H9 (cell line): ENCODE data around the gene CNPPD1. TPM values are rescaled to one million over a fixed set of nuclear protein-coding genes. Genes with fewer than 3 reads are reported as not detected.

Source experiments
- DNase-seq: peaks from one replicate; pipeline ENCODE4 v3.0.0-alpha.2; 2017
- H2AFZ ChIP-seq: one replicate; pipeline ENCODE4 v1.6.1; 2013; ENCODE audit warnings: mild to moderate bottlenecking, low read length, control low read depth, moderate library complexity
- H2AK5ac ChIP-seq: 2 replicates; pipeline ENCODE4 v1.6.1; 2013; ENCODE audit warnings: low read length, control low read depth, mixed read lengths; ENCODE audit not compliant: insufficient read length
- H2BK120ac ChIP-seq: one replicate; pipeline ENCODE4 v1.6.1; 2013; ENCODE audit warnings: low read depth, mild to moderate bottlenecking, low read length, control low read depth, inconsistent platforms; ENCODE audit not compliant: poor library complexity, severe bottlenecking
- H2BK12ac ChIP-seq: 2 replicates; pipeline ENCODE4 v1.6.1; 2013; ENCODE audit warnings: low read length, control low read depth, mixed read lengths, low read depth; ENCODE audit not compliant: insufficient read length
- H2BK15ac ChIP-seq: 2 replicates; pipeline ENCODE4 v1.6.1; 2013; ENCODE audit warnings: low read depth, low read length, control low read depth
- H2BK20ac ChIP-seq: one replicate; pipeline ENCODE4 v1.6.1; 2013; ENCODE audit warnings: low read depth, mild to moderate bottlenecking, low read length, control low read depth, inconsistent platforms; ENCODE audit not compliant: poor library complexity, severe bottlenecking
- H2BK5ac ChIP-seq: 2 replicates; pipeline ENCODE4 v1.6.1; 2013; ENCODE audit warnings: low read length, control low read depth, mixed read lengths; ENCODE audit not compliant: insufficient read length
- H3K14ac ChIP-seq: 2 replicates; pipeline ENCODE4 v1.6.1; 2013; ENCODE audit warnings: low read length, control low read depth; ENCODE audit not compliant: insufficient read depth
- H3K18ac ChIP-seq: 2 replicates; pipeline ENCODE4 v1.6.1; 2013; ENCODE audit warnings: low read depth, mild to moderate bottlenecking, mixed read lengths, low read length, control low read depth; ENCODE audit not compliant: insufficient read length
- H3K23ac ChIP-seq: 2 replicates; pipeline ENCODE4 v1.6.1; 2013; ENCODE audit warnings: low read length, control low read depth, mixed read lengths, low read depth; ENCODE audit not compliant: insufficient read length
- H3K23me2 ChIP-seq: 2 replicates; pipeline ENCODE4 v1.6.1; 2013; ENCODE audit warnings: low read depth, mild to moderate bottlenecking, mixed read lengths, low read length, control low read depth; ENCODE audit not compliant: insufficient read length, poor library complexity, severe bottlenecking
- H3K27ac ChIP-seq: 2 replicates; pipeline ENCODE4 v1.5.1; 2013; ENCODE audit warnings: low read length, control low read depth, mixed read lengths, low read depth; ENCODE audit not compliant: insufficient read length
- H3K27me3 ChIP-seq: 2 replicates; pipeline ENCODE4 v1.6.1; 2013; ENCODE audit warnings: low read length, control low read depth, inconsistent platforms; ENCODE audit not compliant: insufficient read depth
- H3K4ac ChIP-seq: 2 replicates; pipeline ENCODE4 v1.6.1; 2013; ENCODE audit warnings: low read depth, mild to moderate bottlenecking, control low read depth, inconsistent platforms, low read length, moderate library complexity
- H3K4me1 ChIP-seq: 2 replicates; pipeline ENCODE4 v1.6.1; 2013; ENCODE audit warnings: low read length, control low read depth, inconsistent platforms; ENCODE audit not compliant: insufficient read depth
- H3K4me2 ChIP-seq: 2 replicates; pipeline ENCODE4 v1.6.1; 2013; ENCODE audit warnings: low read length, control low read depth, mixed read lengths; ENCODE audit not compliant: insufficient read length, insufficient read depth
- H3K56ac ChIP-seq: 2 replicates; pipeline ENCODE4 v1.6.1; 2013; ENCODE audit warnings: low read depth, mild to moderate bottlenecking, mixed read lengths, low read length, control low read depth; ENCODE audit not compliant: insufficient read length
- H3K79me1 ChIP-seq: 2 replicates; pipeline ENCODE4 v1.6.1; 2013; ENCODE audit warnings: low read depth, mild to moderate bottlenecking, moderate library complexity, low read length, control low read depth, inconsistent platforms; ENCODE audit not compliant: insufficient read depth, poor library complexity, severe bottlenecking
- H3K79me2 ChIP-seq: 2 replicates; pipeline ENCODE4 v1.6.1; 2013; ENCODE audit warnings: low read length, control low read depth, inconsistent platforms; ENCODE audit not compliant: insufficient read depth
- H3K9ac ChIP-seq: 2 replicates; pipeline ENCODE4 v1.6.1; 2013; ENCODE audit warnings: low read length, control low read depth, mixed read lengths; ENCODE audit not compliant: insufficient read length; ENCODE audit errors: extremely low read depth
- H3K9me3 ChIP-seq: one replicate; pipeline ENCODE4 v1.6.1; 2013; ENCODE audit warnings: low read depth, low read length, inconsistent platforms; ENCODE audit not compliant: control insufficient read depth
- H3T11ph ChIP-seq: one replicate; pipeline ENCODE4 v1.6.1; 2013; ENCODE audit warnings: mild to moderate bottlenecking, low read length, control low read depth, inconsistent platforms
- H4K20me1 ChIP-seq: one replicate; pipeline ENCODE4 v1.6.1; 2013; ENCODE audit not compliant: control insufficient read depth, insufficient read length, insufficient read depth
- H4K5ac ChIP-seq: 2 replicates; pipeline ENCODE4 v1.6.1; 2013; ENCODE audit warnings: low read depth, mild to moderate bottlenecking, mixed read lengths, low read length, control low read depth; ENCODE audit not compliant: insufficient read length
- H4K8ac ChIP-seq: replicated peaks from 2 replicates; pipeline ENCODE4 v1.6.1; 2013; ENCODE audit warnings: low read length, control low read depth, mixed read lengths, low read depth; ENCODE audit not compliant: insufficient read length
- H4K91ac ChIP-seq: 2 replicates; pipeline ENCODE4 v1.6.1; 2013; ENCODE audit warnings: low read depth, mild to moderate bottlenecking, moderate library complexity, mixed read lengths, low read length, control low read depth; ENCODE audit not compliant: insufficient read length
- H3K27ac Mint-ChIP-seq, 3 experiments: 2 replicates in 2 of 3; 3 replicates in 1 of 3; pipeline ENCODE4 v1.8.0; 2020 to 2021; ENCODE audit warnings: mixed read lengths in 3 of 3, mild to moderate bottlenecking in 1 of 3, moderate library complexity in 1 of 3
- H3K27me3 Mint-ChIP-seq: 2 replicates; pipeline ENCODE4 v1.8.0; 2021; ENCODE audit warnings: low read depth, mild to moderate bottlenecking, moderate library complexity, mixed read lengths
- H3K36me3 Mint-ChIP-seq, 3 experiments: 2 replicates in 2 of 3; 3 replicates in 1 of 3; pipeline ENCODE4 v1.8.0; 2020 to 2021; ENCODE audit warnings: low read depth in 3 of 3, mixed read lengths in 3 of 3; ENCODE audit not compliant: insufficient read depth in 1 of 3
- H3K4me1 Mint-ChIP-seq, 2 experiments: 2 replicates each; pipeline ENCODE4 v1.8.0; 2020; ENCODE audit warnings: mixed read lengths in 2 of 2
- H3K4me3 Mint-ChIP-seq, 2 experiments: 2 replicates in 1 of 2; 3 replicates in 1 of 2; pipeline ENCODE4 v1.8.0; 2020 to 2021; ENCODE audit warnings: mild to moderate bottlenecking in 2 of 2, mixed read lengths in 2 of 2, moderate library complexity in 1 of 2
- H3K9me3 Mint-ChIP-seq, 2 experiments: 2 replicates in 1 of 2; 3 replicates in 1 of 2; pipeline ENCODE4 v1.8.0; 2020; ENCODE audit warnings: mild to moderate bottlenecking in 2 of 2, mixed read lengths in 2 of 2, moderate library complexity in 1 of 2
- CTCF ChIP-seq: fragments of 200-600 bp; sonication (generic); conservative IDR thresholded peaks from 3 replicates; pipeline ENCODE4 v1.8.0; 2021; ENCODE audit warnings: antibody characterized with exemption, mild to moderate bottlenecking
- WGBS: extraction: QIAGEN DNeasy Blood & Tissue Kit; methylation state at CpG from one replicate; pipeline ENCODE4 v1.1.7; 2013; ENCODE audit warnings: missing lambda C conversion rate, low lambda C conversion rate, mixed read lengths; ENCODE audit not compliant: insufficient read length; ENCODE audit errors: extremely low coverage; 5-methylcytosine and 5-hydroxymethylcytosine counted together
- total RNA-seq: library from RNA; stranded (reverse); gene quantifications from 2 replicates; pipeline ENCODE4 v1.2.1, GENCODE V29; 2021

Gene CNPPD1
- total RNA-seq, 1 experiment from 2014 or later, result 33.0 TPM

- H2BK120ac ChIP-seq, result no peak overlapping the region
- no peaks in the 10 kb centered on the region for H3K9me3 ChIP-seq
- no peak overlapping the region for H4K8ac ChIP-seq
- no peak overlapping the region for H2BK20ac ChIP-seq
- H4K91ac ChIP-seq, result no peak overlapping the region
- H3K23ac ChIP-seq, result no peak overlapping the region
- peaks cover 11 to 20% of the 10 kb centered on the region in 2 experiments for H3K4me1 Mint-ChIP-seq
- H3T11ph ChIP-seq, result no peak overlapping the region
- no peaks in the 10 kb centered on the region for H3K79me1 ChIP-seq
- H3K9ac ChIP-seq, result no peak overlapping the region
- no peaks in the 10 kb centered on the region for H3K4me1 ChIP-seq
- H2AK5ac ChIP-seq, result no peak overlapping the region
- H3K27ac ChIP-seq, result no peak overlapping the region
- no peaks in the 10 kb centered on the region for H3K27me3 ChIP-seq
- peaks cover 4 to 6% of the 10 kb centered on the region in 2 experiments; a peak in 3 of 5 replicates for H3K9me3 Mint-ChIP-seq
- peaks cover 2 to 4% (median 3%) of the 10 kb centered on the region in 3 experiments; a peak in 4 of 7 replicates for H3K36me3 Mint-ChIP-seq
- no peak for TF ChIP-seq CTCF
- 0 out of 5 replicates have a peak overlapping the region, but pooled peaks of 1 of the 2 experiments have one; percentile 18 for H3K4me3 Mint-ChIP-seq
- H3K56ac ChIP-seq, result no peak overlapping the region
- H4K5ac ChIP-seq, result no peak overlapping the region
- peaks cover 15% of the 10 kb centered on the region for H3K27me3 Mint-ChIP-seq
- no peak overlapping the region for H3K4ac ChIP-seq
- no peak overlapping the region for H2AFZ ChIP-seq
- no peak overlapping the region for H3K18ac ChIP-seq
- H3K23me2 ChIP-seq, result no peaks in the 10 kb centered on the region
- no peak overlapping the region for H2BK12ac ChIP-seq
- no peak overlapping the region for H3K14ac ChIP-seq
- H4K20me1 ChIP-seq, result no peaks in the 10 kb centered on the region
- H3K79me2 ChIP-seq, result no peaks in the 10 kb centered on the region
- DNase-seq, result peak; percentile 12
- no peak overlapping the region for H2BK5ac ChIP-seq
- no peak overlapping the region for H2BK15ac ChIP-seq
- no peak overlapping the region for H3K4me2 ChIP-seq
- no peak overlapping the region for H3K27ac Mint-ChIP-seq
- WGBS, result no CpG with 5 or more reads among the region's 5 CpGs
Measured at GRCh38 chr2:219198974-219199373, 22.2 kb upstream of the CNPPD1 start.
